LNCaP clone FGC (cell line): ENCODE measurements around the gene ADRA1B.
"Not testable (repeated sequence)": the region's sequence is repeated elsewhere in the genome, so short reads cannot be mapped to it uniquely, and the experiment has no call there.

ENCODE experiments used
- DNase-seq: peaks from one replicate; pipeline ENCODE4 v3.0.0-alpha.2; 2011; ENCODE audit warnings: low read depth
- H3K4me3 ChIP-seq: 2 replicates; pipeline ENCODE4 v1.5.1; 2011; ENCODE audit warnings: mild to moderate bottlenecking, low read depth, low read length, control low read depth
- TF ChIP-seq, protein P1 (sequence below): IDR thresholded peaks from 2 replicates; pipeline ENCODE4 v1.5.1; 2012; ENCODE audit warnings: mild to moderate bottlenecking; ENCODE audit not compliant: control insufficient read depth, insufficient read depth; ENCODE audit errors: extremely low read depth

ADRA1B gene

GRCh38 chr5:159965031-159965837, 49.0 kb downstream of the ADRA1B start:
- no peak overlapping the region for H3K4me3 ChIP-seq
- TF ChIP-seq, protein P1, sequence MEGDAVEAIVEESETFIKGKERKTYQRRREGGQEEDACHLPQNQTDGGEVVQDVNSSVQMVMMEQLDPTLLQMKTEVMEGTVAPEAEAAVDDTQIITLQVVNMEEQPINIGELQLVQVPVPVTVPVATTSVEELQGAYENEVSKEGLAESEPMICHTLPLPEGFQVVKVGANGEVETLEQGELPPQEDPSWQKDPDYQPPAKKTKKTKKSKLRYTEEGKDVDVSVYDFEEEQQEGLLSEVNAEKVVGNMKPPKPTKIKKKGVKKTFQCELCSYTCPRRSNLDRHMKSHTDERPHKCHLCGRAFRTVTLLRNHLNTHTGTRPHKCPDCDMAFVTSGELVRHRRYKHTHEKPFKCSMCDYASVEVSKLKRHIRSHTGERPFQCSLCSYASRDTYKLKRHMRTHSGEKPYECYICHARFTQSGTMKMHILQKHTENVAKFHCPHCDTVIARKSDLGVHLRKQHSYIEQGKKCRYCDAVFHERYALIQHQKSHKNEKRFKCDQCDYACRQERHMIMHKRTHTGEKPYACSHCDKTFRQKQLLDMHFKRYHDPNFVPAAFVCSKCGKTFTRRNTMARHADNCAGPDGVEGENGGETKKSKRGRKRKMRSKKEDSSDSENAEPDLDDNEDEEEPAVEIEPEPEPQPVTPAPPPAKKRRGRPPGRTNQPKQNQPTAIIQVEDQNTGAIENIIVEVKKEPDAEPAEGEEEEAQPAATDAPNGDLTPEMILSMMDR, result peak; percentile 72
- peak; percentile 19 for DNase-seq

GRCh38 chr5:159965838-159966128, 49.5 kb downstream of the ADRA1B start:
- not testable (repeated sequence) for H3K4me3 ChIP-seq, DNase-seq

- no peak overlapping the region for H3K4me3 ChIP-seq
- TF ChIP-seq, protein P1, result no peak
- DNase-seq, result no peak
Measured at GRCh38 chr5:159969966-159970365, 53.7 kb downstream of the ADRA1B start.

- DNase-seq, result no peak
- H3K4me3 ChIP-seq, result no peak overlapping the region
- TF ChIP-seq, protein P1, result no peak
Measured at GRCh38 chr5:159971038-159971437, 54.8 kb downstream of the ADRA1B start.

GRCh38 chr5:159971514-159971913, 55.2 kb downstream of the ADRA1B start:
- TF ChIP-seq, protein P1, result no peak
- no peak for DNase-seq
- no peak overlapping the region for H3K4me3 ChIP-seq

DNA sequence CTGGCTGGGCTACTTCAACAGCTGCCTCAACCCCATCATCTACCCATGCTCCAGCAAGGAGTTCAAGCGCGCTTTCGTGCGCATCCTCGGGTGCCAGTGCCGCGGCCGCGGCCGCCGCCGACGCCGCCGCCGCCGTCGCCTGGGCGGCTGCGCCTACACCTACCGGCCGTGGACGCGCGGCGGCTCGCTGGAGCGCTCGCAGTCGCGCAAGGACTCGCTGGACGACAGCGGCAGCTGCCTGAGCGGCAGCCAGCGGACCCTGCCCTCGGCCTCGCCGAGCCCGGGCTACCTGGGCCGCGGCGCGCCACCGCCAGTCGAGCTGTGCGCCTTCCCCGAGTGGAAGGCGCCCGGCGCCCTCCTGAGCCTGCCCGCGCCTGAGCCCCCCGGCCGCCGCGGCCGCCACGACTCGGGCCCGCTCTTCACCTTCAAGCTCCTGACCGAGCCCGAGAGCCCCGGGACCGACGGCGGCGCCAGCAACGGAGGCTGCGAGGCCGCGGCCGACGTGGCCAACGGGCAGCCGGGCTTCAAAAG, 55.7 kb downstream of the ADRA1B start:
- TF ChIP-seq, protein P1, result no peak
- DNase-seq, result no peak
- H3K4me3 ChIP-seq, result no peak overlapping the region

- TF ChIP-seq, protein P1, result no peak
- no peak for DNase-seq
- H3K4me3 ChIP-seq, result no peak overlapping the region
Measured at GRCh38 chr5:159972538-159973362, 56.5 kb downstream of the ADRA1B start.
